Karpas-422 (cell line): ENCODE measurements around the gene BMI1. TPM values are rescaled to one million over a fixed set of nuclear protein-coding genes. Genes with fewer than 3 reads are reported as not detected.

Source experiments
- DNase-seq: peaks from one replicate; pipeline ENCODE4 v3.0.0-alpha.2; 2015
- H2AFZ ChIP-seq: fragments of 200-600 bp; sonication (generic); 2 replicates; pipeline ENCODE4 v1.6.1; 2014; ENCODE audit warnings: antibody characterized with exemption, low read length, mixed read lengths
- H3K27ac ChIP-seq: fragments of 200-600 bp; sonication (generic); 2 replicates; pipeline ENCODE4 v1.5.1; 2014; ENCODE audit warnings: mild to moderate bottlenecking, low read length, moderate library complexity
- H3K27me3 ChIP-seq: fragments of 200-600 bp; sonication (generic); 2 replicates; pipeline ENCODE4 v1.6.1; 2014; ENCODE audit warnings: low read length, mixed read lengths
- H3K36me3 ChIP-seq: fragments of 200-600 bp; sonication (generic); 2 replicates; pipeline ENCODE4 v1.6.1; 2014; ENCODE audit warnings: low read length, mixed read lengths; ENCODE audit not compliant: insufficient read depth
- H3K4me1 ChIP-seq: fragments of 200-600 bp; sonication (generic); 2 replicates; pipeline ENCODE4 v1.6.1; 2014; ENCODE audit warnings: mild to moderate bottlenecking, low read length, mixed read lengths
- H3K4me2 ChIP-seq: fragments of 200-600 bp; sonication (generic); 2 replicates; pipeline ENCODE4 v1.6.1; 2014; ENCODE audit warnings: low read length, low read depth, mild to moderate bottlenecking; ENCODE audit not compliant: poor library complexity, severe bottlenecking
- H3K4me3 ChIP-seq: fragments of 200-600 bp; sonication (generic); 2 replicates; pipeline ENCODE4 v1.5.1; 2014; ENCODE audit warnings: mild to moderate bottlenecking, antibody characterized with exemption, low read length, mixed read lengths
- H3K79me2 ChIP-seq: fragments of 200-600 bp; sonication (generic); 2 replicates; pipeline ENCODE4 v1.6.1; 2014; ENCODE audit warnings: mild to moderate bottlenecking, low read length, mixed read lengths
- H3K9ac ChIP-seq: fragments of 200-600 bp; sonication (generic); 2 replicates; pipeline ENCODE4 v1.6.0; 2014; ENCODE audit warnings: low read length
- H3K9me2 ChIP-seq: fragments of 200-600 bp; sonication (generic), shearing (Covaris generic); replicated peaks from 2 replicates; pipeline ENCODE4 v1.6.0; 2014; ENCODE audit warnings: mild to moderate bottlenecking, low read length, moderate library complexity; ENCODE audit not compliant: insufficient read depth
- H3K9me3 ChIP-seq: fragments of 300-700, 200-600 bp; sonication (generic); 2 replicates; pipeline ENCODE4 v1.6.1; 2014; ENCODE audit warnings: low read length, mixed read lengths
- H4K20me1 ChIP-seq: fragments of 200-600 bp; sonication (generic); 2 replicates; pipeline ENCODE4 v1.6.1; 2014; ENCODE audit warnings: mild to moderate bottlenecking, antibody characterized with exemption, low read length, low read depth; ENCODE audit not compliant: insufficient read depth
- small RNA-seq: library from RNA; depleted of rRNA; stranded (forward); fragments of <200 nt; gene quantifications from one replicate; pipeline ENCODE3, GENCODE V24; 2014
- total RNA-seq: library from RNA; depleted of rRNA; stranded (reverse); fragments of >200 nt; shearing (Covaris generic); gene quantifications from 2 replicates; pipeline ENCODE4 v1.2.3, GENCODE V29; 2014; ENCODE audit warnings: low replicate concordance; rRNA removed

BMI1 gene
- total RNA-seq, 1 experiment from 2014 or later = 30.4 TPM

GRCh38 chr10:22369434-22370072 is 48.7 kb downstream of the BMI1 start:
- Histone ChIP-seq H3K27me3 (no peaks in the 10 kb centered on the region), H3K4me2 (no peak overlapping the region), H3K79me2 (no peaks in the 10 kb centered on the region), H3K36me3 (no peaks in the 10 kb centered on the region), H3K4me3 (no peak overlapping the region), H2AFZ (no peak overlapping the region), H3K9ac (no peak overlapping the region), H4K20me1 (no peaks in the 10 kb centered on the region), H3K9me3 (no peaks in the 10 kb centered on the region), H3K27ac (no peak overlapping the region), H3K4me1 (no peaks in the 10 kb centered on the region), H3K9me2 (no peaks in the 10 kb centered on the region)
- DNase-seq = no peak

DNA sequence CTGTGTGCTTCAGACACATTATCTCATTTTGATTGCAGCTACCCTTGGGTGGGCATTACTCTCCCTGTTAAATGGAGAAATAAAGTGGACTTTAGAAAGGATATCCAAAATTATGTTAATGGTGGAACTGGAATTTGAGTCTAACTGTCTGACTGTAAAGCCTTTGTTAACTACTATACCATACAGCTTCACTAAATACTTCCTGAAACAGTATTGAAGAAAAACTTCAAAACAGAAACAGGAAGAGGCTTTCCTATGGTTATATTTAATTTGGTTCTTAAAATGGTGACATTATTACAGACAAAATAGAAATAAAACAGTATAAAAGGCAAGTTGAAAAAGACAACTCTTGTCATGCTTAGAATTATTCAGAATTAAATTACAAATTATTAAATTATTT is 49.4 kb downstream of the BMI1 start:
- Histone ChIP-seq H2AFZ (no peak overlapping the region), H3K36me3 (no peaks in the 10 kb centered on the region), H3K27ac (no peak overlapping the region), H3K27me3 (no peaks in the 10 kb centered on the region), H3K9me2 (no peaks in the 10 kb centered on the region), H3K4me2 (no peak overlapping the region), H3K9ac (no peak overlapping the region), H3K4me3 (no peak overlapping the region), H4K20me1 (no peaks in the 10 kb centered on the region), H3K79me2 (no peaks in the 10 kb centered on the region), H3K4me1 (no peaks in the 10 kb centered on the region), H3K9me3 (no peaks in the 10 kb centered on the region)
- DNase-seq = no peak

DNA sequence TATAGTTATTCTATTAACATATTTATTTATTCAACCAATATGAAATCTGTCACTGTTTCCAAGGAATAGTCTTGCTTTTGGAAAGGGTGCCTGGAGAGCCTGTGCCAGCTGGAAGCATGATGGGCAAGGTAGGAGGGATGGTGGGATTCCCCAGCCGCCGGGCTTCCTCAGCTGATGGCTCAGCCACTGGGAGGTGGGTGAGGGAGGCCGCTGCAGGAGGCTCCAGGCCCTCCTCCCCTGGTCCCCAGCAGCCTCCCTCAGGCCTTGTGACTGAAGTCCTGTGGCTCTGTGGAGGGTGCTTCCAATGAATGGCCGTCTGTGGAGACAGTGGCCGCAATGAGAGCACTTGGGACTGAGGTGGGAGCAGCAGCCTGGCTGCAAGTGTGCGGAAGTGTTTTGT is 51.4 kb downstream of the BMI1 start:
- H4K20me1 ChIP-seq = no peaks in the 10 kb centered on the region
- no peak overlapping the region for H3K4me3 ChIP-seq
- no peaks in the 10 kb centered on the region for H3K9me3 ChIP-seq
- no peaks in the 10 kb centered on the region for H3K4me1 ChIP-seq
- H3K4me2 ChIP-seq = no peak overlapping the region
- no peak for DNase-seq
- H3K36me3 ChIP-seq = no peaks in the 10 kb centered on the region
- H3K27me3 ChIP-seq = no peaks in the 10 kb centered on the region
- no peaks in the 10 kb centered on the region for H3K79me2 ChIP-seq
- H3K27ac ChIP-seq = no peak overlapping the region
- no peaks in the 10 kb centered on the region for H3K9me2 ChIP-seq
- H3K9ac ChIP-seq = no peak overlapping the region
- no peak overlapping the region for H2AFZ ChIP-seq

GRCh38 chr10:22372917-22373316 is 52.0 kb downstream of the BMI1 start:
- Histone ChIP-seq H3K4me3 (no peak overlapping the region), H3K27me3 (no peaks in the 10 kb centered on the region), H3K9me2 (no peaks in the 10 kb centered on the region), H3K4me2 (no peak overlapping the region), H2AFZ (no peak overlapping the region), H3K9ac (no peak overlapping the region), H3K36me3 (no peaks in the 10 kb centered on the region), H4K20me1 (no peaks in the 10 kb centered on the region), H3K79me2 (no peaks in the 10 kb centered on the region), H3K4me1 (no peaks in the 10 kb centered on the region), H3K27ac (no peak overlapping the region), H3K9me3 (no peaks in the 10 kb centered on the region)
- no peak for DNase-seq

- no peaks in the 10 kb centered on the region for H3K79me2 ChIP-seq
- no peaks in the 10 kb centered on the region for H3K27me3 ChIP-seq
- H2AFZ ChIP-seq = no peak overlapping the region
- no peaks in the 10 kb centered on the region for H3K36me3 ChIP-seq
- no peaks in the 10 kb centered on the region for H3K9me2 ChIP-seq
- no peak overlapping the region for H3K4me3 ChIP-seq
- H4K20me1 ChIP-seq = no peaks in the 10 kb centered on the region
- no peak overlapping the region for H3K27ac ChIP-seq
- no peaks in the 10 kb centered on the region for H3K9me3 ChIP-seq
- no peak overlapping the region for H3K4me2 ChIP-seq
- H3K4me1 ChIP-seq = peaks cover 11% of the 10 kb centered on the region
- no peak overlapping the region for H3K9ac ChIP-seq
- no peak for DNase-seq
Observed at GRCh38 chr10:22374489-22375126, 53.7 kb downstream of the BMI1 start.

DNA sequence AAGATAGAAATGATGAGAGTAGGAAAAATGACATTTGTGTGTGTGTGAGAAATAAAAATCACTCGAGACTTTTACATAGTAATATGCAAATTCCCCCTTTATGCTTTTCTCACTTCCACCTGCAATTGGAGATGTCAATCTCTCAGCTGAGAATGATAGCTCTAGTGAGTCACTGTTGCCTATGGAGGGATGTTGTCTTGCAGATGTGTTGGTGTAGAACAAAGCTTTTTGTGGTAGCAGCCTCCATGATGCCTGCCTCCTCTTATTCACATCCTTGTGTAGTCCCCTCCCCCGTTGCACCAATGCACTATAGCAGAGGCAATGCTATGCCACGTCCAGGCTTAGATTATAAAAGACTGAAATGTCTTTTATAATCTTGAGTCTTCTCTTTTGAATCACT is 58.2 kb downstream of the BMI1 start:
- Histone ChIP-seq H3K4me2 (no peak overlapping the region), H3K4me1 (peaks cover 11% of the 10 kb centered on the region), H3K79me2 (no peaks in the 10 kb centered on the region), H3K27ac (no peak overlapping the region), H3K9me2 (no peaks in the 10 kb centered on the region), H3K4me3 (no peak overlapping the region), H3K36me3 (no peaks in the 10 kb centered on the region), H3K27me3 (no peaks in the 10 kb centered on the region), H4K20me1 (no peaks in the 10 kb centered on the region), H3K9ac (no peak overlapping the region), H2AFZ (no peak overlapping the region), H3K9me3 (no peaks in the 10 kb centered on the region)
- DNase-seq = no peak

Small RNAs within 50 kb of the gene (small RNA-seq; reads per million reads assigned to genes)
- gene AL158211.3 = not detected

Other genes starting within 250 kb of the BMI1 start
- gene EBLN1, start 103.1 kb upstream of the BMI1 start, total RNA-seq = not detected in 2 replicates
- gene COMMD3, start 4.7 kb upstream of the BMI1 start, total RNA-seq = 10.8 and 37.5 TPM in 2 replicates
- gene SPAG6, start 24.4 kb downstream of the BMI1 start, total RNA-seq = not detected in 2 replicates